IPS-18c (cell line): Measurements from ENCODE around the gene TNIP1.

Experiments
- H3K4me3 ChIP-seq: 2 replicates; pipeline ENCODE4 v1.7.0; 2013; ENCODE audit warnings: low read depth, mild to moderate bottlenecking, low read length, moderate library complexity; ENCODE audit not compliant: insufficient read depth
- H3K9me3 ChIP-seq: one replicate; pipeline ENCODE4 v1.6.1; 2013; ENCODE audit warnings: mild to moderate bottlenecking, low read length, moderate library complexity; ENCODE audit not compliant: control insufficient read depth, insufficient read depth

TNIP1 gene

GRCh38 chr5:151038801-151039238 lies 42.0 kb downstream of the TNIP1 start:
- Histone ChIP-seq H3K4me3 (no peak overlapping the region), H3K9me3 (peaks cover 2% of the 10 kb centered on the region)

GRCh38 chr5:151038412-151038745 lies 42.5 kb downstream of the TNIP1 start:
- no peak overlapping the region for H3K4me3 ChIP-seq
- H3K9me3 ChIP-seq: peaks cover 2% of the 10 kb centered on the region

- Histone ChIP-seq H3K4me3 (no peak overlapping the region), H3K9me3 (peaks cover 2% of the 10 kb centered on the region)
These were observed 43.0 kb downstream of the TNIP1 start for GRCh38 chr5:151037561-151038411.

DNA sequence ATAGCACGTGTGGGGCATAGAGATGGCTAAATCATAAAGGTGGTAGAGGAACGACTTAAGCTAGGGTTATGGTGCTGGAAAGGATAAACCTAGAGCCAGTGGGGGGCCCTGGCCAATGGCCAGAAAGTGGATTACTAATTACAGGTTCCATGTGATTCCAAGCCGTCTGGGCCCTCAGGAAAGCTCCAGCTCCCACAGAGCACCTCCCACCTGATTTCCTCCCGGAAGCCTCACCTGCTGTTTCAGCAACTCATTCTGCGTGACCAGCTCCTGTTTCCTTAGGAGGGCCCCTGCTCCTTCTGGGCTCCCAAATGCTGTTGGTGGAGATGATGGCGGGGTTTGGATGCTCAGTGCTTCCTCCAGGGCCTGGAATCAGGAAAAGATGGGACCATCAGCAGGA lies 44.3 kb downstream of the TNIP1 start:
- no peaks in the 10 kb centered on the region for H3K9me3 ChIP-seq
- no peak overlapping the region for H3K4me3 ChIP-seq

- Histone ChIP-seq H3K4me3 (no peak overlapping the region), H3K9me3 (no peaks in the 10 kb centered on the region)
These were observed 46.1 kb downstream of the TNIP1 start for GRCh38 chr5:151034422-151035379.

DNA sequence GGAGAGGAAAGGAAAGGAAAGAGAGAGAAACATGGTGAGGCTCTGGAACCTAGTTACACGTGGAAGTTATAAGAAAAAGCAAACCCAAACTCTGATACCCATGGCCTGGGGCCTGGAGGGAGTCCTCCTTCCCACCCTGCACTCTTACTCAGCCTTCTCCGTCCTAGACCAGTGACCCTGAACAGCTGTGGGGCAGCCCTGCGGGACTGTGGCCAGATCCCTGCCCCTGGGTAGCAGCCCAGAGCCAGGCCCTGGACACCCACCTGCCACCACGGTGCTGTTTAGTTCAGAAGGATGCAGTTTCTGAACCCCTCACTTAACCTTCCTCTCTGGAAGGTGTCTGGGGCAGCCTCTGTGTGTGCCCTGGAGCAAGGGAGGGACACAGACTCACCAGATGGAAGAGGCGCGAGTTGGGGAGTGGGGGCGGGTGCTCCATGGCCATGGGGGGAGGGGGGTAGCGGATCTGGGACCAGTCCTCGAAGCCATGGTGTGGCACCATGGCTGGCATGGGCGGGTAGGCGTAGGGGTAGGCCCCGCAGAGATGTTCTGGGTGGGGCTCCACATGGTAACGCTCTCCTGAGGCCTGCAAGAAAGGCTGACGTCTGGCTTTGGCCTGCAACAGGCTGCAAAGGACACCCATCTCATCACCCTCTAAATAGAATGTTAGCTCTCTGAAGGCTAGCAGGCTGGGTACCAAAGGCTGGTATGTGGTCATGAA lies 47.5 kb downstream of the TNIP1 start:
- no peaks in the 10 kb centered on the region for H3K9me3 ChIP-seq
- H3K4me3 ChIP-seq: no peak overlapping the region

GRCh38 chr5:151031554-151031953 lies 49.3 kb downstream of the TNIP1 start:
- no peak overlapping the region for H3K4me3 ChIP-seq
- H3K9me3 ChIP-seq: no peaks in the 10 kb centered on the region

DNA sequence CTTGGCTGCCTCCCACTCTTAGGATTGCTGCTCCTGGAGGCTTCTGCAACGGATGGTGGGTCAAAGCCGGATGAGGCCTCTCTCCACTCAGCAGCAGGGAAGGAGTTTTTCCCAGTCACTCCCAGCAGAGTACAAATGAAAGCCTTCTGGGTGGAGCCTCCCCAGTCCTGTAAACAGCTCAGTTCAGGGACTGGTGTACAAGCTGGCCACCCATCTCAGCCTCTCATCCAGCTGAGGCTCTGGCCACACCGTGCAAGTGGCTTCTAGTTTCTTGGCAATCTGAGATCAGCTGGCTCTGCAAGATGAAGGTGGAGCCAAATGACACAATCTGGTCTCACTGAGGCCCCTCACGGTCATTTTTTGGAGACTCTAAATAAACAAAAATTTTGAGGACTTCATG lies 50.5 kb downstream of the TNIP1 start:
- Histone ChIP-seq H3K9me3 (no peaks in the 10 kb centered on the region), H3K4me3 (no peak overlapping the region)

- Histone ChIP-seq H3K4me3 (no peak overlapping the region), H3K9me3 (no peaks in the 10 kb centered on the region)
These were observed 50.8 kb downstream of the TNIP1 start for GRCh38 chr5:151030056-151030336.

DNA sequence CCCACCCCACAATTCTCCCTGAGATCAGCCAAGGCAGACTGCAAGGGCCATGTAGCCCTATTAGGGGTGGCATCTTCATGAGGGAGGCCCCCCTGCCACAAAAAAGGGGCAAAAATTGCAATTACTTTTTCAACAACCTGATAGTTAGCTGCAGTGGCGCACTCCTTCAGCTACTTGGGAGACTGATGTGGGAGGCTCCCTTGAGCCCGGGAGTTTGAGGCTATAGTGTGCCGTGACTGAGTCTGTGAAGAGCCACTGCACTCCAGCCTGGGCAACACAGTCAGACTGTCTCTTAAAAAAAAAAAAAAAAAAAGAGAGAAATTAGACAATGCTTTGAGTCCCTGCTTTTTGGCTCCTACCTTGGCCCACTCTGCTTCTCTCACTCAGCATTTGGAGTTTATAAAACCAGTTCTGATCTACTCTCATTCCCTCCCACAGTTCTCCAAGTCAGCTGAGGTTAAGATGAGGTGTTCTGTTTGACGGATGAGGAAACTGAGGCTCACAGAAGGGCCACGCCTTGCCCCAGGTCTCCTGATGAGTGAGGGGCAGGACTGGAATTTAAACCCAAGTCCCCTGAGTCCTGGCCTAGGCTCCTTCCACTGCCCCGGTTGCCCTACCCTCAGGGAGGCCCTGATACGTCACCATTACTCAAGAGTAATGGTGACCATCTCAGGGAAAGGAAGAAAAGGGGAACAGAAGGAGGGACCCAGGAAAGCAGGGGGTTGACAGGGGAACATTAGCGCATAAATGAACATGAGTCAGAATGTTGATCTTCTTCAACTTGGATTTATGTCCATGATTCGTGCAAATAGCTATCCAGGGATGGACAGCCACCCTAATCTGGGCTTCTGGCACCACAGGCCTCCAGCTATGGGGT lies 51.4 kb downstream of the TNIP1 start:
- H3K4me3 ChIP-seq: no peak overlapping the region

DNA sequence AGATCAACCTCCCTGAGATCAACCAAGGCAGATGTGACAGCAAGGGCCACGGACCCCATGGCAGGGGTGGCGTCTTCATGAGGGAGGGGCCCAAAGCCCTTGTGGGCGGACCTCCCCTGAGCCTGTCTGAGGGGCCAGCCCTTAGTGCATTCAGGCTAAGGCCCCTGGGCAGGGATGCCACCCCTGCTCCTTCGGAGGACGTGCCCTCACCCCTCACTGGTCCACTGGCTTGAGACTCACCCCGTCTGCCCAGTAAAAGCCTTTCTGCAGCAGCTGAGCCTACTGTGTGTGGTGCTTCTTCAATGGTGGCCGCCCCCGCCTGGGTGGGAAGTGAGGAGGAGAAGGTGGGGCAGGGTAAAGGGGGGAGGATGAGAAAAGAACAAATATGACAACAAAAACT lies 52.1 kb downstream of the TNIP1 start:
- Histone ChIP-seq H3K4me3 (no peak overlapping the region), H3K9me3 (no peaks in the 10 kb centered on the region)

More for the DNA sequence above, 51.4 kb downstream of the TNIP1 start:
- no peaks in the 10 kb centered on the region for H3K9me3 ChIP-seq

GRCh38 chr5:151027961-151028479 lies 52.8 kb downstream of the TNIP1 start:
- Histone ChIP-seq H3K4me3 (no peak overlapping the region), H3K9me3 (no peaks in the 10 kb centered on the region)

- H3K9me3 ChIP-seq: no peaks in the 10 kb centered on the region
- no peak overlapping the region for H3K4me3 ChIP-seq
These were observed 54.2 kb downstream of the TNIP1 start for GRCh38 chr5:151026679-151027078.

GRCh38 chr5:151026088-151026487 lies 54.7 kb downstream of the TNIP1 start:
- no peaks in the 10 kb centered on the region for H3K9me3 ChIP-seq

GRCh38 chr5:151025250-151025606 lies 55.6 kb downstream of the TNIP1 start:
- no peak overlapping the region for H3K4me3 ChIP-seq
- H3K9me3 ChIP-seq: no peaks in the 10 kb centered on the region

More at GRCh38 chr5:151026088-151026487, 54.7 kb downstream of the TNIP1 start:
- no peak overlapping the region for H3K4me3 ChIP-seq

GRCh38 chr5:151024440-151025249 lies 56.2 kb downstream of the TNIP1 start:
- H3K4me3 ChIP-seq: no peak overlapping the region
- H3K9me3 ChIP-seq: no peaks in the 10 kb centered on the region
